ENCODE data around the gene AK4.

DNA sequence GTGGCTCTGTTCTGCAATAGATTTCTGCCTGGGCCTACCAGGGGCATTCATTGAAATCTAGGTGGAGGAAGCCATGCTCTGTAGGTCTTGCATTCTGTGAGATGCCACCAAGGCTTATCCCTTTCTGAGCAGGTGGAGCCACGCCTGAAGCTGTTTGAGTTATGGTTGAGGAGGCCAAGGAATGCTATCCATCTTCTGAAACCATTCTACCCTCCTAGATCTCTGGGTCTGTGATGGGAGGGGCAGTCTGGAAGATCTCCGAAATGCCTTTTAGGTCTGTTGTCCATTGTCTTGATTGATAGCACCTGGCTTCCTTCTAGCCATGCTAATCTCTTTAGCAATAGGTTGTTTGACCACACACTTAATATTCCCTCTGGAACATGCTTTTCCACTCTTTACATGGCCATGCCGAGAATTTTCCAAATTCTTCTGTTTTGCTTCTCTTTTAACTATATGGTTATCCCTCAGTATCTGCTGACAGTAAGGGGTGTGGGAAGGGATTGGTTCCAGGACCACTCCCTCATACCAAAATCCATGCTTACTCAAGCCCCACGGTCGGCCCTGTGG, 45.2 kb downstream of the AK4 start:
- TF ChIP-seq, protein P1, sequence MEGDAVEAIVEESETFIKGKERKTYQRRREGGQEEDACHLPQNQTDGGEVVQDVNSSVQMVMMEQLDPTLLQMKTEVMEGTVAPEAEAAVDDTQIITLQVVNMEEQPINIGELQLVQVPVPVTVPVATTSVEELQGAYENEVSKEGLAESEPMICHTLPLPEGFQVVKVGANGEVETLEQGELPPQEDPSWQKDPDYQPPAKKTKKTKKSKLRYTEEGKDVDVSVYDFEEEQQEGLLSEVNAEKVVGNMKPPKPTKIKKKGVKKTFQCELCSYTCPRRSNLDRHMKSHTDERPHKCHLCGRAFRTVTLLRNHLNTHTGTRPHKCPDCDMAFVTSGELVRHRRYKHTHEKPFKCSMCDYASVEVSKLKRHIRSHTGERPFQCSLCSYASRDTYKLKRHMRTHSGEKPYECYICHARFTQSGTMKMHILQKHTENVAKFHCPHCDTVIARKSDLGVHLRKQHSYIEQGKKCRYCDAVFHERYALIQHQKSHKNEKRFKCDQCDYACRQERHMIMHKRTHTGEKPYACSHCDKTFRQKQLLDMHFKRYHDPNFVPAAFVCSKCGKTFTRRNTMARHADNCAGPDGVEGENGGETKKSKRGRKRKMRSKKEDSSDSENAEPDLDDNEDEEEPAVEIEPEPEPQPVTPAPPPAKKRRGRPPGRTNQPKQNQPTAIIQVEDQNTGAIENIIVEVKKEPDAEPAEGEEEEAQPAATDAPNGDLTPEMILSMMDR (conservative IDR thresholded peaks at IDR 0.05; ENCODE audit: low read depth, low read length) = no peak
- TF ChIP-seq EZH2 (IDR thresholded peaks at IDR 0.05; ENCODE audit: borderline replicate concordance, low read depth, low read length, poor library complexity, severe bottlenecking) = no peak
